ENCODE data around the gene FHIT. TPM values are rescaled to one million over a fixed set of nuclear protein-coding genes. Genes with fewer than 3 reads are reported as not detected.

The FHIT gene
- polyA plus RNA-seq, 1 of the 3 experiments (the other 2 are of a cell fraction): 0.41 TPM

GRCh38 chr3:59884409-59884808 lies 1366.8 kb downstream of the FHIT start:
- CTCF ChIA-PET: no interaction called here
- DNase-seq: no peak
- no peaks in the 10 kb centered on the region for H3K27me3 ChIP-seq (ENCODE audit: insufficient read depth)
- no peak overlapping the region for H3K9ac ChIP-seq
- H3K9me3 ChIP-seq: no peaks in the 10 kb centered on the region
- H3K4me1 ChIP-seq (ENCODE audit: control insufficient read depth in 1 of 2, insufficient read depth in 2 of 2, low read depth in 1 of 2, low read length in 1 of 2): peaks cover 0 to 2% of the 10 kb centered on the region in 2 experiments; a peak in 1 of 4 replicates
- H3K36me3 ChIP-seq (replicated peaks in 1 of 2; ENCODE audit: control insufficient read depth in 1 of 2, insufficient read depth in 2 of 2, low read length in 1 of 2): no peaks in the 10 kb centered on the region
- H3K9me2 ChIP-seq: no peaks in the 10 kb centered on the region
- no peaks in the 10 kb centered on the region for H3K79me2 ChIP-seq (ENCODE audit: insufficient read depth)
- no peaks in the 10 kb centered on the region for H3F3A ChIP-seq (replicated peaks; ENCODE audit: insufficient read depth)
- H2AFZ ChIP-seq (ENCODE audit: low read depth): no peak overlapping the region
- H3K27ac ChIP-seq (ENCODE audit: low read depth in 2 of 2, low read length in 1 of 2): no peak overlapping the region
- POLR2A ChIA-PET: no interaction called here
- no peak overlapping the region for H3K4me3 ChIP-seq (ENCODE audit: low read depth in 2 of 2, low read length in 1 of 2)
- no peaks in the 10 kb centered on the region for H4K20me1 ChIP-seq (ENCODE audit: insufficient read depth)
- WGBS (ENCODE audit: low lambda C conversion rate): 52% methylated on average over 2 of the region's 2 CpGs
- H3K4me2 ChIP-seq: no peak overlapping the region
- TF ChIP-seq RXRA (IDR thresholded peaks at IDR 0.05; ENCODE audit: borderline replicate concordance, low read depth): no peak
- TF ChIP-seq, protein P1, sequence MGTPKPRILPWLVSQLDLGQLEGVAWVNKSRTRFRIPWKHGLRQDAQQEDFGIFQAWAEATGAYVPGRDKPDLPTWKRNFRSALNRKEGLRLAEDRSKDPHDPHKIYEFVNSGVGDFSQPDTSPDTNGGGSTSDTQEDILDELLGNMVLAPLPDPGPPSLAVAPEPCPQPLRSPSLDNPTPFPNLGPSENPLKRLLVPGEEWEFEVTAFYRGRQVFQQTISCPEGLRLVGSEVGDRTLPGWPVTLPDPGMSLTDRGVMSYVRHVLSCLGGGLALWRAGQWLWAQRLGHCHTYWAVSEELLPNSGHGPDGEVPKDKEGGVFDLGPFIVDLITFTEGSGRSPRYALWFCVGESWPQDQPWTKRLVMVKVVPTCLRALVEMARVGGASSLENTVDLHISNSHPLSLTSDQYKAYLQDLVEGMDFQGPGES (IDR thresholded peaks at IDR 0.05; ENCODE audit: low read depth, low read length): no peak
- no peak for TF ChIP-seq FOXM1 (IDR thresholded peaks at IDR 0.05; ENCODE audit: low read depth)
- TF ChIP-seq USF2 (IDR thresholded peaks at IDR 0.05; ENCODE audit: borderline replicate concordance, low read depth, low read length): no peak
- TF ChIP-seq TEAD4 (IDR thresholded peaks at IDR 0.05; ENCODE audit: borderline replicate concordance, insufficient read depth): no peak
- TF ChIP-seq CHD2 (IDR thresholded peaks at IDR 0.05; ENCODE audit: low read length, partially characterized antibody): no peak
- no peak for TF ChIP-seq NRF1 (IDR thresholded peaks at IDR 0.05; ENCODE audit: low read depth, low read length)
- no peak for TF ChIP-seq JUND (IDR thresholded peaks at IDR 0.05)
- no peak for TF ChIP-seq RCOR1 (IDR thresholded peaks at IDR 0.05; ENCODE audit: low read length)
- TF ChIP-seq NFIC (IDR thresholded peaks at IDR 0.05; ENCODE audit: borderline replicate concordance): no peak
- TF ChIP-seq EZH2phosphoT487 (IDR thresholded peaks at IDR 0.05; ENCODE audit: borderline replicate concordance, low read depth): no peak
- TF ChIP-seq REST (IDR thresholded peaks at IDR 0.05; ENCODE audit: low read depth, low read length): no peak
- TF ChIP-seq, protein P2, sequence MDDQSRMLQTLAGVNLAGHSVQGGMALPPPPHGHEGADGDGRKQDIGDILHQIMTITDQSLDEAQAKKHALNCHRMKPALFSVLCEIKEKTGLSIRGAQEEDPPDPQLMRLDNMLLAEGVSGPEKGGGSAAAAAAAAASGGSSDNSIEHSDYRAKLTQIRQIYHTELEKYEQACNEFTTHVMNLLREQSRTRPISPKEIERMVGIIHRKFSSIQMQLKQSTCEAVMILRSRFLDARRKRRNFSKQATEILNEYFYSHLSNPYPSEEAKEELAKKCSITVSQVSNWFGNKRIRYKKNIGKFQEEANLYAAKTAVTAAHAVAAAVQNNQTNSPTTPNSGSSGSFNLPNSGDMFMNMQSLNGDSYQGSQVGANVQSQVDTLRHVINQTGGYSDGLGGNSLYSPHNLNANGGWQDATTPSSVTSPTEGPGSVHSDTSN (IDR thresholded peaks at IDR 0.05): no peak
- TF ChIP-seq RAD21 (IDR thresholded peaks at IDR 0.05; ENCODE audit: low read length): no peak
- no peak for TF ChIP-seq MXI1 (IDR thresholded peaks at IDR 0.05; ENCODE audit: low read depth, low read length)
- no peak for TF ChIP-seq EP300 (IDR thresholded peaks at IDR 0.05; ENCODE audit: borderline replicate concordance in 1 of 2, low read depth in 1 of 2, low read length in 1 of 2)
